ENCODE results near the gene SPCS2. TPM values are rescaled to one million over a fixed set of nuclear protein-coding genes. Genes with fewer than 3 reads are reported as not detected.

Gene SPCS2
- total and polyA plus RNA-seq, 3 experiments from 2014 or later = 150 to 273 (median 151) TPM

- no peak for DNase-seq
- Histone ChIP-seq H3K4me1 (ENCODE audit: insufficient read depth, low read length) (no peaks in the 10 kb centered on the region), H3K4me3 (ENCODE audit: low read length) (no peak overlapping the region), H3K36me3 (ENCODE audit: insufficient read depth, low read length) (peaks cover 35% of the 10 kb centered on the region), H3K9me3 (ENCODE audit: low read length) (no peaks in the 10 kb centered on the region), H3K27me3 (ENCODE audit: insufficient read depth, low read length, poor library complexity, severe bottlenecking) (no peaks in the 10 kb centered on the region), H3K27ac (ENCODE audit: low read depth, low read length) (no peak overlapping the region)
- Mint-ChIP-seq H3K4me3 (no peak overlapping the region), H3K27ac (peak overlapping the region in 1 of 8 donors; percentile 4), H3K36me3 (peaks cover 0 to 85% (median 34%) of the 10 kb centered on the region in 3 donors), H3K27me3 (no peaks in the 10 kb centered on the region), H3K9me3 (no peaks in the 10 kb centered on the region), H3K4me1 (peaks cover 0 to 9% (median 8%) of the 10 kb centered on the region in 3 donors)
- ChIA-PET POLR2A (no interaction called here), CTCF (interaction anchor here (1.4 kb wide), 1 partner anchor 87 kb away, joined by 3 read pairs; no protein-coding TSS in a partner anchor)
These were observed 13.0 kb upstream of the SPCS2 start for GRCh38 chr11:74936087-74936486.

DNA sequence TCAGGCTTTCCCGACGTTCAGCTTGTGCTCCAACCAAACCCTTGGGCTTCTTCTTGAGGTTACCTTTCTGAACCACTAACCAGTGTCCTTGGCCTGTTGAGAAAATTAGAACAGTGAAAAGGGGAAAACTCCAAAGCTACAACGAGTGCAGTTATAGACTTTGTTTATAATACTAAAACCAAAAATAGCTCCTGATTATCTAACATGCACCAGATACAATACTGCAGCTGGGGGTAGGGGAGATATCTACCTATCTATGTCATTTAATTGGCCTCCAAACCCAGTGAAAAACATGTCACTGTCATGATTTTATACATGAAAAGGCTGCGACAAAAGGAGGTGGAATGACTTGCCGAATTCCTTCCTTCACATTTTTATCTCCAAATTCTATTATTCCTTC lies 12.1 kb upstream of the SPCS2 start:
- Mint-ChIP-seq H3K4me1 (peaks cover 0 to 18% (median 14%) of the 10 kb centered on the region in 3 donors), H3K36me3 (peaks cover 0 to 90% (median 39%) of the 10 kb centered on the region in 3 donors), H3K27ac (peak overlapping the region in 2 of 8 donors; percentile 28 to 74), H3K9me3 (no peaks in the 10 kb centered on the region), H3K27me3 (no peaks in the 10 kb centered on the region), H3K4me3 (no peak overlapping the region)
- H3K4me1 ChIP-seq (ENCODE audit: insufficient read depth, low read length) = no peaks in the 10 kb centered on the region
- no peak overlapping the region for H3K27ac ChIP-seq (ENCODE audit: low read depth, low read length)
- H3K36me3 ChIP-seq (ENCODE audit: insufficient read depth, low read length) = peaks cover 35% of the 10 kb centered on the region
- H3K27me3 ChIP-seq (ENCODE audit: insufficient read depth, low read length, poor library complexity, severe bottlenecking) = no peaks in the 10 kb centered on the region
- DNase-seq = no peak
- no peaks in the 10 kb centered on the region for H3K9me3 ChIP-seq (ENCODE audit: low read length)
- POLR2A ChIA-PET = no interaction called here
- CTCF ChIA-PET = interaction anchor here (1.4 kb wide), 1 partner anchor 86 kb away, joined by 3 read pairs; no protein-coding TSS in a partner anchor
- no peak overlapping the region for H3K4me3 ChIP-seq (ENCODE audit: low read length)

- Mint-ChIP-seq H3K4me1 (peaks cover 0 to 22% (median 22%) of the 10 kb centered on the region in 3 donors), H3K27ac (peak overlapping the region in 2 of 8 donors; percentile 52 to 66), H3K36me3 (peaks cover 0 to 91% (median 42%) of the 10 kb centered on the region in 3 donors), H3K4me3 (no peak overlapping the region), H3K9me3 (no peaks in the 10 kb centered on the region), H3K27me3 (no peaks in the 10 kb centered on the region)
- POLR2A ChIA-PET = no interaction called here
- Histone ChIP-seq H3K9me3 (ENCODE audit: low read length) (no peaks in the 10 kb centered on the region), H3K4me3 (ENCODE audit: low read length) (no peak overlapping the region), H3K4me1 (ENCODE audit: insufficient read depth, low read length) (no peaks in the 10 kb centered on the region), H3K27me3 (ENCODE audit: insufficient read depth, low read length, poor library complexity, severe bottlenecking) (no peaks in the 10 kb centered on the region), H3K27ac (ENCODE audit: low read depth, low read length) (no peak overlapping the region), H3K36me3 (ENCODE audit: insufficient read depth, low read length) (peaks cover 35% of the 10 kb centered on the region)
- no peak for DNase-seq
- CTCF ChIA-PET = no interaction called here
These were observed 11.2 kb upstream of the SPCS2 start for GRCh38 chr11:74937696-74938475.

- no peaks in the 10 kb centered on the region for H3K27me3 ChIP-seq (ENCODE audit: insufficient read depth, low read length, poor library complexity, severe bottlenecking)
- H3K4me3 ChIP-seq (ENCODE audit: low read length) = no peak overlapping the region
- peaks cover 0 to 91% (median 48%) of the 10 kb centered on the region in 3 donors for H3K36me3 Mint-ChIP-seq
- POLR2A ChIA-PET = no interaction called here
- no peaks in the 10 kb centered on the region for H3K9me3 Mint-ChIP-seq
- H3K27ac Mint-ChIP-seq = peak overlapping the region in 3 of 8 donors; percentile 12 to 31 (median 19)
- DNase-seq = no peak
- no peak overlapping the region for H3K4me3 Mint-ChIP-seq
- H3K4me1 Mint-ChIP-seq = peaks cover 0 to 57% (median 49%) of the 10 kb centered on the region in 3 donors
- no peaks in the 10 kb centered on the region for H3K4me1 ChIP-seq (ENCODE audit: insufficient read depth, low read length)
- H3K36me3 ChIP-seq (ENCODE audit: insufficient read depth, low read length) = peaks cover 15% of the 10 kb centered on the region
- H3K27ac ChIP-seq (ENCODE audit: low read depth, low read length) = no peak overlapping the region
- no peaks in the 10 kb centered on the region for H3K9me3 ChIP-seq (ENCODE audit: low read length)
- no peaks in the 10 kb centered on the region for H3K27me3 Mint-ChIP-seq
- CTCF ChIA-PET = interaction anchor here (1.3 kb wide), 1 partner anchor 11 kb away, joined by 4 read pairs; no protein-coding TSS in a partner anchor
These were observed 7.6 kb upstream of the SPCS2 start for GRCh38 chr11:74941492-74941891.

- ChIA-PET POLR2A (no interaction called here), CTCF (interaction anchor here (1.3 kb wide), 1 partner anchor 12 kb away, joined by 4 read pairs; no protein-coding TSS in a partner anchor)
- Histone ChIP-seq H3K9me3 (ENCODE audit: low read length) (no peaks in the 10 kb centered on the region), H3K4me1 (ENCODE audit: insufficient read depth, low read length) (no peaks in the 10 kb centered on the region), H3K36me3 (ENCODE audit: insufficient read depth, low read length) (peaks cover 9% of the 10 kb centered on the region), H3K4me3 (ENCODE audit: low read length) (no peak overlapping the region), H3K27ac (ENCODE audit: low read depth, low read length) (no peak overlapping the region), H3K27me3 (ENCODE audit: insufficient read depth, low read length, poor library complexity, severe bottlenecking) (no peaks in the 10 kb centered on the region)
- no peaks in the 10 kb centered on the region for H3K9me3 Mint-ChIP-seq
- H3K27me3 Mint-ChIP-seq = no peaks in the 10 kb centered on the region
- H3K27ac Mint-ChIP-seq = peak overlapping the region in 1 of 8 donors; percentile 31
- peak overlapping the region in 1 of 7 donors; percentile 13 for H3K4me3 Mint-ChIP-seq
- H3K4me1 Mint-ChIP-seq = peaks cover 0 to 62% (median 55%) of the 10 kb centered on the region in 3 donors
- no peak for DNase-seq
- H3K36me3 Mint-ChIP-seq = peaks cover 0 to 87% (median 42%) of the 10 kb centered on the region in 3 donors
These were observed 6.8 kb upstream of the SPCS2 start for GRCh38 chr11:74942073-74942759.

GRCh38 chr11:74948546-74948897 lies 544 bp upstream of the SPCS2 start:
- CTCF ChIA-PET = interaction anchor here (0.6 to 1.9 kb wide), 4 partner anchors 9 to 293 kb away, joined by 3 to 5 read pairs (median 4); no protein-coding TSS in a partner anchor

DNA sequence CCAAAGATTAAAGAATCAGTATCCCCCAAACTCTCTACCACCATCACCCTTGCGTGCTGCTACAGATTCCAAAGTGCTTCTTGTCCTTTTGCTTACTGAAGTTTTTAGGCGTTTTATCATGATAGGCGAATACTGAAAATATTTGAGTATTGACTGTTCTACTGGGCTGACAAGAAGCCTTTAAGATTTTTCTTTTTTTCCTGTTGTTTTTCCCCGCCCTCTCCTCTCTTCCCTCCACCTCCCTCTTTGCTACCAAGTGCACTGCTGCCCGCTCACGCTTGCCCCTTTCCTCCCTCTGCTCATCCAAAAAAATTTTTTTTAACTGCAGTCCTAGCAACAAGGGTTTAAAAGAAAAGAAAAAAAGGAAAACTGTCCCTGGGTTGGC lies 679 bp downstream of the SPCS2 start:
- no peaks in the 10 kb centered on the region for H3K27me3 Mint-ChIP-seq
- H3K27me3 ChIP-seq (ENCODE audit: insufficient read depth, low read length, poor library complexity, severe bottlenecking) = no peaks in the 10 kb centered on the region
- DNase-seq = peak in 1 of 5 donors; percentile 5
- ChIA-PET POLR2A (interaction anchor here (0.6 to 1.5 kb wide), 2 partner anchors 10 to 39 kb away, joined by 3 to 8 read pairs; partner anchors contain the start of gene NEU3), CTCF (interaction anchor here (1.4 kb wide), 1 partner anchor 291 kb away, joined by 3 read pairs; no protein-coding TSS in a partner anchor)
- H3K27ac ChIP-seq (ENCODE audit: low read depth, low read length) = peak overlapping the region; percentile 91
- peak overlapping the region; percentile 95 to 98 (median 96) for H3K4me3 Mint-ChIP-seq
- H3K4me1 ChIP-seq (ENCODE audit: insufficient read depth, low read length) = peaks cover 22% of the 10 kb centered on the region
- no peaks in the 10 kb centered on the region for H3K36me3 ChIP-seq (ENCODE audit: insufficient read depth, low read length)
- H3K36me3 Mint-ChIP-seq = peaks cover 0 to 64% (median 12%) of the 10 kb centered on the region in 3 donors
- H3K4me1 Mint-ChIP-seq = peaks cover 50 to 91% (median 90%) of the 10 kb centered on the region in 3 donors
- no peaks in the 10 kb centered on the region for H3K9me3 Mint-ChIP-seq
- H3K4me3 ChIP-seq (ENCODE audit: low read length) = peak overlapping the region; percentile 89
- H3K9me3 ChIP-seq (ENCODE audit: low read length) = no peaks in the 10 kb centered on the region
- peak overlapping the region; percentile 88 to 100 (median 98) for H3K27ac Mint-ChIP-seq

More at GRCh38 chr11:74948546-74948897, 544 bp upstream of the SPCS2 start:
- no peaks in the 10 kb centered on the region for H3K27me3 Mint-ChIP-seq
- H3K4me1 ChIP-seq (ENCODE audit: insufficient read depth, low read length) = peaks cover 22% of the 10 kb centered on the region
- DNase-seq = no peak
- H3K27ac ChIP-seq (ENCODE audit: low read depth, low read length) = peak overlapping the region; percentile 91
- H3K4me1 Mint-ChIP-seq = peaks cover 39 to 90% (median 87%) of the 10 kb centered on the region in 3 donors
- no peaks in the 10 kb centered on the region for H3K36me3 ChIP-seq (ENCODE audit: insufficient read depth, low read length)
- peak overlapping the region; percentile 95 to 98 (median 96) for H3K4me3 Mint-ChIP-seq
- peak overlapping the region; percentile 88 to 100 (median 98) for H3K27ac Mint-ChIP-seq
- no peaks in the 10 kb centered on the region for H3K9me3 Mint-ChIP-seq
- POLR2A ChIA-PET = interaction anchor here (0.5 to 1.5 kb wide), 4 partner anchors 12 to 327 kb away, joined by 3 to 8 read pairs (median 3); partner anchors contain the start of gene NEU3
- no peaks in the 10 kb centered on the region for H3K9me3 ChIP-seq (ENCODE audit: low read length)
- H3K36me3 Mint-ChIP-seq = peaks cover 0 to 65% (median 19%) of the 10 kb centered on the region in 3 donors
- H3K4me3 ChIP-seq (ENCODE audit: low read length) = peak overlapping the region; percentile 89
- H3K27me3 ChIP-seq (ENCODE audit: insufficient read depth, low read length, poor library complexity, severe bottlenecking) = no peaks in the 10 kb centered on the region

All from CD8-positive, alpha-beta memory T cell (primary cell).